Measurements from ENCODE around the gene KCTD10. TPM values are rescaled to one million over a fixed set of nuclear protein-coding genes. Genes with fewer than 3 reads are reported as not detected.

Gene KCTD10
- total and polyA plus RNA-seq, 7 donors = 7.4 to 21.8 (median 16.0) TPM

DNA sequence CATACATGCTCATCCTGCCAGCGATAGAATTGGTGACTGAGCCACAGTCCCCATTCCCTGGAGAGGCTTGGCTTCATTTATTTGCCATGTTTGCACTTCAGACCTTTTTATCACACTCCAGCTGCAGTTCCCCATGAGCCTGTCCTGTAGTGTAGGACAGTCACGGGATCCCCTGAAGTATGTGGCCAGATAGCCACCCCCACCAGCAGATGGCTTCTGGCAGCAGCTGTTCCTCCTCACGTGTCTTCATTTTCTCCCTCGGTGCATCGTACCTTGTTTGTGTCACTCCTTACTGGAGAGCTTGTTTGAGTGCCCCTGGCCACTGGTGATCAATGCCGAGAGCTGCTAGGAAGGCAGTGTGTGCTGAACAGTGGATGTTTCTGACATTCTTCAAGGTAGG lies 40.5 kb upstream of the KCTD10 start:
- Histone ChIP-seq H3K27ac (peak overlapping the region; percentile 69), H3K27me3 (ENCODE audit: insufficient read depth in 3 of 3, low read length in 2 of 3) (no peaks in the 10 kb centered on the region), H3K4me3 (no peak overlapping the region), H3K4me1 (peaks cover 5% of the 10 kb centered on the region), H3K9me3 (no peaks in the 10 kb centered on the region), H3K36me3 (ENCODE audit: insufficient read depth in 1 of 2, low read depth in 1 of 2) (peaks cover 10 to 98% of the 10 kb centered on the region in 2 donors)
- DNase-seq (no peak), ATAC-seq (no peak)
- intact Hi-C loops (cut with DNase I) = loop anchor here (1.0 to 2.0 kb wide), 2 partner anchors 257 to 258 kb away; no protein-coding TSS in a partner anchor
- TF ChIP-seq, protein P1, sequence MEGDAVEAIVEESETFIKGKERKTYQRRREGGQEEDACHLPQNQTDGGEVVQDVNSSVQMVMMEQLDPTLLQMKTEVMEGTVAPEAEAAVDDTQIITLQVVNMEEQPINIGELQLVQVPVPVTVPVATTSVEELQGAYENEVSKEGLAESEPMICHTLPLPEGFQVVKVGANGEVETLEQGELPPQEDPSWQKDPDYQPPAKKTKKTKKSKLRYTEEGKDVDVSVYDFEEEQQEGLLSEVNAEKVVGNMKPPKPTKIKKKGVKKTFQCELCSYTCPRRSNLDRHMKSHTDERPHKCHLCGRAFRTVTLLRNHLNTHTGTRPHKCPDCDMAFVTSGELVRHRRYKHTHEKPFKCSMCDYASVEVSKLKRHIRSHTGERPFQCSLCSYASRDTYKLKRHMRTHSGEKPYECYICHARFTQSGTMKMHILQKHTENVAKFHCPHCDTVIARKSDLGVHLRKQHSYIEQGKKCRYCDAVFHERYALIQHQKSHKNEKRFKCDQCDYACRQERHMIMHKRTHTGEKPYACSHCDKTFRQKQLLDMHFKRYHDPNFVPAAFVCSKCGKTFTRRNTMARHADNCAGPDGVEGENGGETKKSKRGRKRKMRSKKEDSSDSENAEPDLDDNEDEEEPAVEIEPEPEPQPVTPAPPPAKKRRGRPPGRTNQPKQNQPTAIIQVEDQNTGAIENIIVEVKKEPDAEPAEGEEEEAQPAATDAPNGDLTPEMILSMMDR (IDR thresholded peaks at IDR 0.05) = no peak
- 52 to 61% (median 53%) methylated on average over 6 of the region's 6 CpGs for WGBS, 3 donors

DNA sequence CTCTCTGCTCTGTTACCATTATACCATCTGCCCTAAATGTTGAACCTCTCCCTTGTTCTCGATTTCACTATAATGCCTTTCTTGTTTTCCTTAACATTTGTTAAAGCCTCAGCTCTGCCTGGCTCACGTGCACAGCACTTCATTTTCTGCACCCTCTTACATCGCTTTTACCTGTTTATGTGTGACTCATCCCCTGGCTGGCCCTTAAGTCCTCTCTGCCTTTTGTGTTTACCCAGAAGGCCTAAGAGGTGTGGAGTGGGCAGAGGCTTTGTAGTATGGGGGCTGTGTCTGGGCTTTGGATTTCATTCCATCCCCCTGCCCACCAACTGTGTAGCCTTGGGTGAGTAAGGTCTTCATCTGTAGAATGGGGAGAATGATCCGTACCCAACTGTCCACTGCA lies 36.9 kb upstream of the KCTD10 start:
- H3K9me3 ChIP-seq = no peaks in the 10 kb centered on the region
- TF ChIP-seq, protein P1 (IDR thresholded peaks at IDR 0.05) = no peak
- H3K4me3 ChIP-seq = no peak overlapping the region
- peaks cover 5% of the 10 kb centered on the region for H3K4me1 ChIP-seq
- DNase-seq (no peak), ATAC-seq (no peak)
- no peaks in the 10 kb centered on the region for H3K27me3 ChIP-seq (ENCODE audit: insufficient read depth in 3 of 3, low read length in 2 of 3)
- WGBS, 3 donors = 88 to 98% (median 89%) methylated on average over 4 of the region's 4 CpGs
- no peak overlapping the region for H3K27ac ChIP-seq
- intact Hi-C loops (cut with DNase I) = no loop called here
- H3K36me3 ChIP-seq (ENCODE audit: insufficient read depth in 1 of 2, low read depth in 1 of 2) = peaks cover 15 to 98% of the 10 kb centered on the region in 2 donors

DNA sequence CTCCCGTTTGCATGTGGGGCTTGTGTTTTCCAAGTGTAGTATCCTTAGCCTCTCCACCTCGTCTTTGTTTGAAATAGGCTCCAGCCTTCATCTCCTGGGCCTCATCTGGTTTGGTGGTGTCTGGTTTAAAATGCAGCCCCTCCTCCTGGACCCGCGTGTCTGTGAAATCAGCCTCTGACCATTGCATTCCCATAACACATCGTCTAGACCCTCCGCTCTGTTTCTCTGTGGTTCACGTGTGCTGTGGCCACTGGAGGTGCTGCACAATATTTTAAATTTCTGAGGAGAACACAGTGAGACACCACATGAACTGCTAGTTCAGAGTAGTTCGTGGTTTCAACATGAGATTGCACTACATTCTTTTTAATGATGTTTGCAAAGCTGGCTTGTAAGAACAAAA lies 36.0 kb upstream of the KCTD10 start:
- intact Hi-C loops (cut with DNase I) = no loop called here
- no peaks in the 10 kb centered on the region for H3K9me3 ChIP-seq
- no peak overlapping the region for H3K4me3 ChIP-seq
- H3K27me3 ChIP-seq (ENCODE audit: insufficient read depth in 3 of 3, low read length in 2 of 3) = no peaks in the 10 kb centered on the region
- WGBS, 3 donors = 58 to 64% (median 60%) methylated on average over 8 of the region's 8 CpGs
- H3K4me1 ChIP-seq = no peaks in the 10 kb centered on the region
- no peak overlapping the region for H3K27ac ChIP-seq
- ATAC-seq = no peak
- H3K36me3 ChIP-seq (ENCODE audit: insufficient read depth in 1 of 2, low read depth in 1 of 2) = peaks cover 16 to 99% of the 10 kb centered on the region in 2 donors
- TF ChIP-seq, protein P1 (IDR thresholded peaks at IDR 0.05) = no peak
- no peak for DNase-seq

DNA sequence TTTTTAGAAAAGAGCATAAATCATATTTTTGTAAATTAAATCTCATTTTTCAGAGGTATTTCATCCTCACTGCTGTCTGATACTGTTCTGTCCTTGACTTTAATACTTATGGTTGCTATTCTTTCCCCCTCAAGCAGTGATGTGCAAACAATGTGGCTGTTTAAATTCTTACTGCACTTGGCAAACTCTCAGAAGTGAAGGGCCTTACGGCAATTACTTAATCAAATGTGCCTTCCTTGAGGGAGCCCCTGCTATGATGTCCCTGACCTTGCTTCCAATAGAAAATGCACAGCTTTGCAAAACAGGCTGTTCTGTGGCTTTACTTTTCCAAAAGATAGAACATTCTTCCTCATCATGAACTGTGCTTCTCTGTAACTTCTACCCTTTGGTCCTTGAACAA lies 35.5 kb upstream of the KCTD10 start:
- Histone ChIP-seq H3K27me3 (ENCODE audit: insufficient read depth in 3 of 3, low read length in 2 of 3) (no peaks in the 10 kb centered on the region), H3K4me3 (no peak overlapping the region), H3K36me3 (ENCODE audit: insufficient read depth in 1 of 2, low read depth in 1 of 2) (peaks cover 16 to 99% of the 10 kb centered on the region in 2 donors), H3K9me3 (no peaks in the 10 kb centered on the region), H3K27ac (no peak overlapping the region), H3K4me1 (no peaks in the 10 kb centered on the region)
- ATAC-seq (no peak), DNase-seq (no peak)
- intact Hi-C loops (cut with DNase I) = no loop called here
- WGBS, 3 donors = 78 to 89% (median 86%) methylated on average over 1 of the region's 1 CpG
- TF ChIP-seq, protein P1 (IDR thresholded peaks at IDR 0.05) = no peak

DNA sequence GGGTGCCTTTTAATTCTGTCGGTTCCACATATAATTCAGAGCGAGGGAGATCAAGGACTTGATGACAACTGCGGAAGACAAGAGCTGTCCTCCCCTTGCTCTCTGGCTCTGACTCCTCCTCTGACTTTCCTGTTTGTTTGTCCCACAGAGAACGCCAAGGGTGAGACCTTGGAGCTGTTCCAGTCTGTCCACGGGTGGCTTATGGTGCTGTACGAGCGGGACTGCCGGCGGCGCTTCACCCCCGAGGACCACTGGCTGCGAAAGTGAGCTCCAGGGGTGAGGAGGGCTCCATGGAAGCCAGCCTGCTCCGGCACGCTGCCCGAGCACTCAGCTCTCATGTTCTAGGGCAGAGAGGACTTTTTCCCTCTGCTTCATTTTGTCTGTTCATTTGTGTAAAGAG lies 33.1 kb upstream of the KCTD10 start:
- TF ChIP-seq, protein P1 (IDR thresholded peaks at IDR 0.05) = no peak
- Histone ChIP-seq H3K9me3 (no peaks in the 10 kb centered on the region), H3K36me3 (ENCODE audit: insufficient read depth in 1 of 2, low read depth in 1 of 2) (peaks cover 11 to 100% of the 10 kb centered on the region in 2 donors), H3K4me1 (no peaks in the 10 kb centered on the region), H3K27me3 (ENCODE audit: insufficient read depth in 3 of 3, low read length in 2 of 3) (no peaks in the 10 kb centered on the region), H3K4me3 (no peak overlapping the region), H3K27ac (no peak overlapping the region)
- no peak for DNase-seq
- 86 to 90% (median 88%) methylated on average over 15 of the region's 15 CpGs for WGBS, 3 donors
- intact Hi-C loops (cut with DNase I) = no loop called here
- peak in 1 of 4 donors; percentile 67 for ATAC-seq
